RWPE1 (cell line): ENCODE measurements around the gene HOXC10.

Experiments
- CTCF ChIA-PET: fragments of 350-600 bp; sonication (Branson Sonifier 250); formaldehyde crosslinking; extraction: SDS; loops from one replicate; lab custom pipeline; 2021; lab: Yijun Ruan, JAX
- POLR2A ChIA-PET: fragments of 400-600 bp; formaldehyde crosslinking; extraction: SDS; loops from one replicate; lab custom pipeline; 2020; ENCODE audit warnings: antibody characterized with exemption; ENCODE audit not compliant: low non-redundant PET; lab: Yijun Ruan, JAX
- DNase-seq: peaks from one replicate; pipeline ENCODE4 v3.0.0; 2012; ENCODE audit warnings: low spot score
- H3K27ac ChIP-seq: fragments of 450-650 bp; 2 replicates; pipeline ENCODE4 v1.5.1; 2017
- TF ChIP-seq, protein P1 (sequence below): fragments of 450-650 bp; conservative IDR thresholded peaks from 2 replicates; pipeline ENCODE4 v1.5.1; 2017; ENCODE audit warnings: low read depth, mild to moderate bottlenecking

HOXC10 gene

DNA sequence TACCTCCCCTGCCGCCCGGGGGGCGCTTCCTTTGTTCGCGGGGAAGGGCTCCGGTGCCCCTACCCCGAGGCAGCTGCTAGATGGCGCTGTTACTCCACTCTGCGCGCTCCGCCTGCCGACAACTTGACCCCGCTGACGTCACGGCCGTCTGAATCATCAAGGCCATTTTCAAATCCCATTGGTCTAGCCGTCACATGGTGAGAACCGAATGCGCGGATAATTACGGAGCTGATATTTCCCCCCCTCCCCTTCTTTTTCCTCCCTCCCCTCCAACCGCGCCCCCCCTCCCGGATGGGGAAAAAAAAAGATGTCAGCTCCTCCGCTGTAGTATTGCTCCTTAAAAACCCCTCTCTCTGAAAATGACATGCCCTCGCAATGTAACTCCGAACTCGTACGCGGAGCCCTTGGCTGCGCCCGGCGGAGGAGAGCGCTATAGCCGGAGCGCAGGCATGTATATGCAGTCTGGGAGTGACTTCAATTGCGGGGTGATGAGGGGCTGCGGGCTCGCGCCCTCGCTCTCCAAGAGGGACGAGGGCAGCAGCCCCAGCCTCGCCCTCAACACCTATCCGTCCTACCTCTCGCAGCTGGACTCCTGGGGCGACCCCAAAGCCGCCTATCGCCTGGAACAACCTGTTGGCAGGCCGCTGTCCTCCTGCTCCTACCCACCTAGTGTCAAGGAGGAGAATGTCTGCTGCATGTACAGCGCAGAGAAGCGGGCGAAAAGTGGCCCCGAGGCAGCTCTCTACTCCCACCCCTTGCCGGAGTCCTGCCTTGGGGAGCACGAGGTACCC lies at the start of gene HOXC10:
TSS of gene HOXC10 (plus strand) at position 246 of the 791 bp plus-strand sequence. CDS start at position 360, 114 bp downstream.
- peak; percentile 93 for DNase-seq
- ChIA-PET POLR2A (interaction anchor here (0.5 kb wide), 1 partner anchor 10 kb away, joined by 3 read pairs; no protein-coding TSS in a partner anchor), CTCF (interaction anchor here (0.5 to 3.7 kb wide), 35 partner anchors 8 to 1899 kb away, joined by 3 to 25 read pairs (median 4); partner anchors contain the start of genes HOTAIR, HOXC4, HOXC5 and HOXC9)
- TF ChIP-seq, protein P1, sequence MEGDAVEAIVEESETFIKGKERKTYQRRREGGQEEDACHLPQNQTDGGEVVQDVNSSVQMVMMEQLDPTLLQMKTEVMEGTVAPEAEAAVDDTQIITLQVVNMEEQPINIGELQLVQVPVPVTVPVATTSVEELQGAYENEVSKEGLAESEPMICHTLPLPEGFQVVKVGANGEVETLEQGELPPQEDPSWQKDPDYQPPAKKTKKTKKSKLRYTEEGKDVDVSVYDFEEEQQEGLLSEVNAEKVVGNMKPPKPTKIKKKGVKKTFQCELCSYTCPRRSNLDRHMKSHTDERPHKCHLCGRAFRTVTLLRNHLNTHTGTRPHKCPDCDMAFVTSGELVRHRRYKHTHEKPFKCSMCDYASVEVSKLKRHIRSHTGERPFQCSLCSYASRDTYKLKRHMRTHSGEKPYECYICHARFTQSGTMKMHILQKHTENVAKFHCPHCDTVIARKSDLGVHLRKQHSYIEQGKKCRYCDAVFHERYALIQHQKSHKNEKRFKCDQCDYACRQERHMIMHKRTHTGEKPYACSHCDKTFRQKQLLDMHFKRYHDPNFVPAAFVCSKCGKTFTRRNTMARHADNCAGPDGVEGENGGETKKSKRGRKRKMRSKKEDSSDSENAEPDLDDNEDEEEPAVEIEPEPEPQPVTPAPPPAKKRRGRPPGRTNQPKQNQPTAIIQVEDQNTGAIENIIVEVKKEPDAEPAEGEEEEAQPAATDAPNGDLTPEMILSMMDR, result peak; percentile 69
- H3K27ac ChIP-seq, result no peak within 1 kb of the TSS

- no peak overlapping the region for H3K27ac ChIP-seq
- ChIA-PET POLR2A (no interaction called here), CTCF (interaction anchor here (0.6 kb wide), 2 partner anchors 56 to 334 kb away, joined by 3 read pairs; no protein-coding TSS in a partner anchor)
- no peak for DNase-seq
- TF ChIP-seq, protein P1, result no peak
Observed at GRCh38 chr12:53935383-53936341, 49.3 kb upstream of the HOXC10 start.

DNA sequence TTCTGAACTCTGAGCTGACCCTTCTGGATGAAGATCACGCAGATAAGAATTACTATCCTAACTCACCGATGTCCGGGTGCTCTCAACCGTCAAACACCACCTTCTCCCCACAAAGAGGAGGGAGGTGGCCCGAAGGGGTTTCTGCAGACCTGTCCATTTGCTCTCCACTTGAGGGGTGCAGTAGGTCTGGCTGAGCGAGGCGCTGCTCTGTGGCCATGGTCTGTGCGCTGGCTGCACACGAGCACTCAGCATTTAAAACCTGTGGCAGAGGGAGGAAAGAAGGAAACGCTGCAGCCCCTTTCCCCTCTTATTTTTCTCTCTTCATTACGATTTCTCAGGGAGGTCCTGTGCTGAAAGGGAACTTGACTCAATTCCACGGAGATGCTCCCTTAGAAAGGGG lies 47.8 kb upstream of the HOXC10 start:
- H3K27ac ChIP-seq, result no peak overlapping the region
- DNase-seq, result no peak
- TF ChIP-seq, protein P1, result no peak
- ChIA-PET POLR2A (no interaction called here), CTCF (interaction anchor here (0.5 to 0.6 kb wide), 2 partner anchors 13 to 112 kb away, joined by 6 to 9 read pairs; no protein-coding TSS in a partner anchor)

DNA sequence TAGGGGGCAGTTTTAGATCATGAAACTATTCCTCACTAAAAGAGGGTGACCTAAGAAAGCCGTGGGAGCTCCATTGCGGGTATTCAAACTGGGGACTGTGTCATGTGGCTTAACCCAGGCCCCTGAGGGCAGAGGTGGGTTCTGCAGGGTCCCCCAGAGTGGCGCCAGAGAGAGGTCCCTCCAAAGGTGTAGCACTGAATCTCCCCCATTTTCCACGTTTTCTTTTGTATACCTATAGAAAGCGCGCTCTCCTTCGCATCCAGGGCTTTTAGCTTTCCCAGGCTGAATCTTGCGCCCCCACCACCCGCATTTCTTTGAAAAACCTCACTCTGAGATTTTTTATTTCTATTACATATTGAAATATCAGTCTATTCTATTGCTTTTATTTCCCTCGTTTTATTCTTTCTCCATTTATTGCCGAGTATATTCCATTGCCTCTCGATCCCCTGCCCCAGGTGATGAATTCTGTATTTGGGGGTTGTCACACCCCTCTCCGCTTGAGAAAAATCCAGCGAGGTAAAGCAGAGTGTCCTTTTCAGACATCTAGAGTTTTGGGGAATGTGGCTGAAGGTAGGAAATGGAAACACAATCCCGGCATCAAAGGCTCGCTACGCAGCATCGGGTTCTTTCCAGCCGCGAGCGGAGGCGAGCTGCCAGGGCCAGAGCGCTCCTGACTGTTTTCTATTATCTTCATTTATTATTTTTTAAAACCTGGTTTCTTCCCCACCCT lies 47.2 kb upstream of the HOXC10 start:
- H3K27ac ChIP-seq, result no peak overlapping the region
- TF ChIP-seq, protein P1, result no peak
- DNase-seq, result no peak
- POLR2A ChIA-PET, result interaction anchor here (1.4 kb wide), 1 partner anchor 112 kb away, joined by 3 read pairs; no protein-coding TSS in a partner anchor
- CTCF ChIA-PET, result interaction anchor here (0.6 to 1.1 kb wide), 5 partner anchors 94 to 264 kb away, joined by 3 to 9 read pairs (median 3); no protein-coding TSS in a partner anchor

DNA sequence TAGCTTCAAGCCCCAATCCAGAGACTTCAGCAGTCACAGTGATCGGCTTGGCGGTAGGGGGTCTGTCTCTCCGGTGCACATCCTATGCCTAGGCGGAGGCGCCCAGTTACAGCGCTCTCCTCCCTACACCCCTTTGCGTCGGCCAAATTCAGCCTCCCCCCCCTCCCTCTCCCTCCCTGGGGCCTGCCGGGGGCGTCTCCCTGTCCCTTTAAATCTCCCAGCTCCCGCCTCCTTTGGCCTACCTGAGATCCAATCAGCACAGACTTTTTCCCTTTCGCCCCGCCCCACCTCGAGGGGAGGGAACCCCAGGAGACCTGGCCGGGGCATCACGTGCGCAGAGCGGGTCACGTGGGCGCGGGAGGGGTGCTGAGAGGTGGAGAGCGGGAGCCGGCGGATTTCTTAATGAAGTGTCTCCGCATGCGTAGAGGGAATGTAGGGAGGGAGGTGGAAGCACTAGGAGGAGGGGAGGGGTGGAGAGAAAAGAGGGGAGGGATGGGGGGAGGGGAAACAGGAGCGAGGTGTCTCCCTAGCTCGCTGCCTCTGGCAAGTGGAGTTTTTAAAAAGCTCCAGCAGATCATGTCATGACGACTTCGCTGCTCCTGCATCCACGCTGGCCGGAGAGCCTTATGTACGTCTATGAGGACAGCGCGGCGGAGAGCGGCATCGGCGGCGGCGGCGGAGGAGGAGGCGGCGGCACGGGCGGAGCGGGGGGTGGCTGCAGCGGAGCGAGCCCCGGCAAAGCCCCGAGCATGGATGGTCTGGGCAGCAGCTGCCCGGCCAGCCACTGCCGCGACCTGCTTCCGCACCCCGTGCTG lies 46.4 kb upstream of the HOXC10 start, which contains the start of gene HOXC13:
TSS of gene HOXC13 (plus strand) at position 506 of the 815 bp plus-strand sequence. CDS start at position 582, 76 bp downstream.
- ChIA-PET POLR2A (interaction anchor here (1.4 kb wide), 1 partner anchor 113 kb away, joined by 3 read pairs; no protein-coding TSS in a partner anchor), CTCF (interaction anchor here (0.6 to 2.3 kb wide), 8 partner anchors 47 to 263 kb away, joined by 3 to 9 read pairs (median 3); partner anchors contain the start of gene HOXC10)
- H3K27ac ChIP-seq, result peak within 1 kb of the TSS; percentile 42
- DNase-seq, result peak; percentile 99
- TF ChIP-seq, protein P1, result no peak
